ENCODE data around the gene RASD2.

GRCh38 chr22:35524966-35525686, 15.5 kb upstream of the RASD2 start:
- no peak for TF ChIP-seq EZH2 (IDR thresholded peaks at IDR 0.05; ENCODE audit: insufficient read depth, low read length)
- TF ChIP-seq, protein P1, sequence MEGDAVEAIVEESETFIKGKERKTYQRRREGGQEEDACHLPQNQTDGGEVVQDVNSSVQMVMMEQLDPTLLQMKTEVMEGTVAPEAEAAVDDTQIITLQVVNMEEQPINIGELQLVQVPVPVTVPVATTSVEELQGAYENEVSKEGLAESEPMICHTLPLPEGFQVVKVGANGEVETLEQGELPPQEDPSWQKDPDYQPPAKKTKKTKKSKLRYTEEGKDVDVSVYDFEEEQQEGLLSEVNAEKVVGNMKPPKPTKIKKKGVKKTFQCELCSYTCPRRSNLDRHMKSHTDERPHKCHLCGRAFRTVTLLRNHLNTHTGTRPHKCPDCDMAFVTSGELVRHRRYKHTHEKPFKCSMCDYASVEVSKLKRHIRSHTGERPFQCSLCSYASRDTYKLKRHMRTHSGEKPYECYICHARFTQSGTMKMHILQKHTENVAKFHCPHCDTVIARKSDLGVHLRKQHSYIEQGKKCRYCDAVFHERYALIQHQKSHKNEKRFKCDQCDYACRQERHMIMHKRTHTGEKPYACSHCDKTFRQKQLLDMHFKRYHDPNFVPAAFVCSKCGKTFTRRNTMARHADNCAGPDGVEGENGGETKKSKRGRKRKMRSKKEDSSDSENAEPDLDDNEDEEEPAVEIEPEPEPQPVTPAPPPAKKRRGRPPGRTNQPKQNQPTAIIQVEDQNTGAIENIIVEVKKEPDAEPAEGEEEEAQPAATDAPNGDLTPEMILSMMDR (IDR thresholded peaks at IDR 0.05; ENCODE audit: insufficient read depth, low read depth, low read length), result no peak

Data from astrocyte (in vitro differentiated cells and primary cell).